Renal cortex interstitium (tissue), 11 donors: ENCODE data around the gene SATB2. TPM values are rescaled to one million over a fixed set of nuclear protein-coding genes. Genes with fewer than 3 reads are reported as not detected.

ENCODE experiments used
- DNase-seq, 11 donors: peaks; one replicate each; pipeline ENCODE4 v3.0.0-alpha.2; 2013; ENCODE audit warnings: low read depth in 9 of 11, low spot score in 4 of 11; ENCODE audit errors: extremely low read depth in 1 of 11
- polyA plus RNA-seq, 3 donors: library from polyadenylated mRNA; unstranded; fragments of 120-200 nt; gene quantifications; one replicate each; pipeline ENCODE4 v1.2.1, GENCODE V29; 2013; ENCODE audit not compliant: insufficient read length in 3 of 3

Gene SATB2
- polyA plus RNA-seq, 3 donors = 11.6 to 17.2 (median 16.4) TPM

DNA sequence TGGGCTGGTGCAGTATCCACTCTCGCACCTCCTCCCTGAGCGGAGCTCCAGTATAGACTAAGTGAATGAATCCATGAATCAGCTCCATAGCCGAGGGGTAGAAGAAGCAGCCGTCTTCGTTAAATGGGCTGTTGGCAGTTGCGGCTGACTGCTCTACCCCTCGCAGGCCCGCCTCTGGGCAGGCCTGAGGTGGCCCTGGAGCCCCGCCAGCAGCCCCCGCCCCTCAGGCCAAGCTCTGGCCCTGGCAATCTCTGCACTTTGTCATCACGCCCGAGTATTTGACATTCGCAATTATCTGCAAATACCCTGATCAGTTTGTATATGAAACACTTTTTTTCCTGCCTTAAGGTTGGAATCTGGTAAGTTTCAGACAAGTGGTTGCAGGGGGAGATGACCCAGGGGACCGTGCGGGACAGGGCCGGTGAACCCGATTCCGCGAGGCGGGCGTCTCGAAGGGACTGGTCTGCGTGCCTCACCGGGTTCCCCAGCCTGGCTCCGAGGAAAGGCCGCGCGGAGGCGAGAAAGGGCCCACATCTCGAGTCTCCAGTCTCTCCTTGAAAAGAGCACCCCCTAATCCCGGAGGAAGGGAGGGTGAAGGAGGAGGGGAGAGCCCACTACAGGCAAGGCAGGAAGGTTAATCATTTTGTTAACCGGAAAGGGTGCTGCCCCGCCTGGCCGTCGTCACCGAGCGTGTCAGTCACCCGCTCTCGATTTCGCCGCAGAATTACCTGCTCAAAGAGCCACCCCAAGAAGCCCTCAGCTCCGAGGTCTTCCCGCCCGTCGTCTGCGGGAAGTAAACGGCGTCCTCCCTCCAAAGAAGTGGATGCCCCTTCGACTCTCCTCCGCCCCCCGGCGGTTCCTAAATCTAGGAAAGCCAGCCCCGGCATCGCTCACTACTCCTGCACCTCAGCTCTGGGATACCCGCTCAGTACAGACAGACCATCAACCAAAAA lies 11.1 kb upstream of the SATB2 start:
- DNase-seq = no peak

DNA sequence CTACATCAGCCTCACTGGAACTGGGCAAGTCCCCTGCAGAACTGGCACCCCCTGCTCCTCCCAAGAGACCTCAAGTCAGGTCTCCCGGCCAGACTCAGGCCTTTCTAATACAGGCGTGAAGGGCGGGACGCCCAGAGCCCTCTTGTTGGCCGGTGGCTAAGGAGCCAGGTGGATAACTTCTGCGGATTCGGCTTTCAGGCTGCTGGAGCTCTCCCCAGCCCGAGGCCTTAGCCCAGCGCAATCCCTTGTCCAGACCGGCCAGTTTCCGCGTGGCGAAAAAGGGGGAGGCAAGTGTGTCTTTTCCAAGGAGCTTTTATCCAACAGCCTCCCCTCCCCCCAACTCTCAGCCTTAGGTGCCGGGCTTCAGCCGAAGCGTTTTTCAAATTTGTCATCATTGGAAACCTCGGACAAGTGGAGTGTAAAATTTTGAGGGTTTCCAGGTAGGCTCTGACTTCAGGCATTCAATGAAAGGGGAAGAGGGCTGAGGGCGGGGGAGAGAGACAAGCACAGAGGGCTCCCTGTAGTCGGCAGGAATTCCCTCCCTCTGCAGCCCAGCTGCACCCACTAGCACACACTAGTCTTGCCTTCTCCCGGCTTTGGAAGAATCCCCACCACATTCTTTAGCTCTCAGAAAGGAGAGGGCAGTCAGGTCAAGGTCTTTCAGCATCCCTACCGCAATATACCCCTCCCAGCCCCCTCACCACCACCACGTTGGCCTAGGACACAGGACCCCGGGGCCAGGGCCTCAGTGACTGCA lies 9.5 kb upstream of the SATB2 start:
- no peak for DNase-seq

DNA sequence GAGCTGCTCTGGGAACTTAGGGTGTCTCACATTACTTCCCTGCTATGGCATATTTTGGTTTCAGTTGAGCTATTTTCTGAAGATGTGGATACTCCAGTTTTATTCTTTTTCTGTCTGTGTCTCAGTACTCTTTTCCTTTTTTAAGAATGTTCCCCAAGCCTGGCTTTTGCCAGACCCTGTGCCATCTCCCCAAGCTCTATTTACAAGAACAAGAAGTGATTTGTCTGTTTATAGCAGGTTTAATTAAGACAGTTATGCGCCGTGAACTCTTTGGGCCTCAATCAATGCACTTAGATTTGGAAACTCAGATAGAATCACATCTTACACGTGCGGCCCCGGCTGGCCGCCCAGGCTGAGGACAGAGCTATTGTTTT lies 8.9 kb upstream of the SATB2 start:
- no peak for DNase-seq

DNA sequence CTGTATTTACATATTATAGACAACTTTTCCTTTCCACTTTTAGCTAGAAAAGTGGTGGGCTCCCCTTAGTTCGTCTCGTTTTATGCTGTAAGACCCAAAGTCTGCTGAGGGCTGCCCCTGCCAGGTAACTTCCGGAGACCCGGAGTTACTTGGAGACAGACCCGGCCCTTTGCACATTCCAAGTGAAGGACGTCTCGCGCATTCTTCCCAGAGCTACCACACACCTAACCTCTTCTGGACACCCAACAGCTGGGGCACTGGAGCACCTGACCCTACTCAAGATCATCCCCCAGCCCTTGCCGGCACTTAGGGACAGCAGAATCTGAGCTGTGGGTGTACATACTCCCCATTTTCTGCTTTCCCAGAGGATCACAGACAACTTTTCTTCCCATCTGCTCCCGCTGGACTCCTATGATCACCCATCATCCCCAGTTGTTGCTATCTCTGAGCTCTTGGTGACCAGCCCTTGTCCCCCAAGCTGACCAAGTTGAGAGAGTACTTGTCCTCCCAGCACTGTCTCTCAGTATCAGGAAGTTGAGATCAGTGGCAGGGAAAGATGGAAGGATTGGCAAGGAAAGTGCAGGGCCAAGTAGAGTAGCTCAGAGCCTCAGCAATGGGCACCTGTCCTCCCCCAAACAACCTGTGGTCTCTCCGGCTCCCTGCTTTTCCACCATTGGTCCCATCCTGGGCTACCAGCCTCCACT lies 8.4 kb upstream of the SATB2 start:
- no peak for DNase-seq

DNA sequence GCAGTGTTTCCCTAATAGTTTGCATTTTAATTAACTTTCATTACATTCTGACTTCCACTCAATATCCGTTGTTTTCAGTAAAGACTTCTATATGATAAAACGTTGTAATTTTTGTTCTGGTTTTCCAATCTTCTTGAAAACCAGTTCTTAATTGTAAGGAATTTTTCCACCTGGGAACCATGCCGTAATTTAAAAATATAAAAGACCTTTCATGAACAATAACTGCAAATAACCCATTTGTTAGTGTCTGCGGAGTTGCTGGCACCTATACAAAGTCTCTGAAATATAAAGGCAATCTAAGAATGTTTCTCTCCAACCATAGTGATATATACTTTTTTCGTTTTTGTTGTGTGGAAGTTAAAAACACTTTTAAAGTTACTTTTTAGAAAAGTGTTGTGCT lies 7.7 kb upstream of the SATB2 start:
- DNase-seq = no peak

DNA sequence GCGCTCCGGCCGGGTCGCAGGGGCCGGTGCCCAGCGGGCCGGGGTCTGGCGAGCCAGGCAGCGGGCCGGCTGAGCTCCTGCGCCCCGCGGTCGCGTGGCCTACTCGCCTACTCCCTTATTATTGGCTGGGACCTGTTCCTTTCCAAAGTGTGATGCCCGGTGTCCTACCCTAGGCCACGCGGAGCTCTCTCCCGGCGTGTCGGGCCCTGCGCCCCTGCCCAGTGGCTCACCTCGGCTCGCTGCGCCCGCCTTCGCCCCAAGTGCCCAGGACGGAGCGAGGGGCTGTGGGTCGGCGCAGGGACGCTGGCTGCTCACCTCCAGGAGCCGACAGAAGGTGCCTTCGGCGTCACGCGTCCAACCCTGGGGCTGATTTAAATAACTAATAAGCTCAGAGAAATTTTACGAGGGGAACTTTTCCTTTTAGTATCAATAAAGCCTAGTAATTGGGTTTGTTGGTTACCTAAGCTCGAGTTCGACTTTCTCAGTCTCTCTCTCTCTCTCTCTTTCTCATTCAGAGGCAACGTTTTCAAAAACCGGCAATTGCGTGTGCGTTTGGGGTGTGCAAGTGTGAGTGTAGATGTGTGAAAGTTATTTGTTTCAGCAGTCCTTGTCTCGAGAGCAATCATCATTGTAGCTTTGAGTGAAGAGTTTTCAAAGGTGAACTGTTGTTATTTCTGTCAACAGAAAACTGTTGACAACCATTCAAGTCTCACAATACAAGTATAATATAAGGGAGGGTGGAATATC lies 7.0 kb upstream of the SATB2 start:
- no peak for DNase-seq

DNA sequence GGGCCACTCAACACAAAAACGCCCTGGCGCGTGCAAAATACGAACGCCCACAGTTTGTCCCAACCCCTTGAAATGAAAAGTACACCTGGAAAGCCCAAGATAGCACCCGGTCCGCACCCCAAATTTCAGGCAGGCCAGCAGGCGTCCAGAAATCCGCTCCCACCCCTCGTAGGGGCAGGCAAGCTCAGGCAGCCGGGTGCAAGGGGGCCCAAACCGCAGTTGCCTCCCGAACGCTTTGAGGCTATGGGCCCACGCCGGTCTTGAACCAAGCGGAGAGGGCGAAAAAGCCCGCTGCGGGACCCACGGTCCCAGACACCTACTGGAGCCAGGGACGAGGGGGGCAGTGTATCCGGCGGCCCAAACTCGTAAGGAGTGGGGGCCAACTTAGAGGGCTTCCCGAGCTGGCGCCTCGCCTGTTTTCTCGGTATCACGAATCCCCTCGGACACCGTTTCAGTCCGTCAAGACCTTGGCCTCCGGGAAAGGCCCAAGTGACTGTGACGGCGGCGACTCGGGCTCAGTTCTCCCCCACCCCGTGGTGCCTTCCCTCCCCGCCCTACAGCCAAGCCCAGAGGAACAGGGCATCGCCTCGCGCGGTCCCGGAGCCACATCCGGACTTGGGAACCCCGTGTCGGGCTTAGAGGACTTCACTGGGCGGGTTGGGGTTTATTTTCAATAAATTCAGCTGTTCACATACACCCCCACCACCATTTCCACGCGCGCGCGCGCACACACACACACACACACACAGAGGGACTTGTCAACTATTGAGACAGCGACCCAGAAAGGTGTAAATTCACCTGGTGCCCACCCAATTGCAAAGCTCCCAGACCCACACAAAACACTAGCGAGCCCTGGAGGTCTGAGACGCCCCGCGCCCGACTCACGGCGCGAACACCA lies 6.2 kb upstream of the SATB2 start:
- no peak for DNase-seq

DNA sequence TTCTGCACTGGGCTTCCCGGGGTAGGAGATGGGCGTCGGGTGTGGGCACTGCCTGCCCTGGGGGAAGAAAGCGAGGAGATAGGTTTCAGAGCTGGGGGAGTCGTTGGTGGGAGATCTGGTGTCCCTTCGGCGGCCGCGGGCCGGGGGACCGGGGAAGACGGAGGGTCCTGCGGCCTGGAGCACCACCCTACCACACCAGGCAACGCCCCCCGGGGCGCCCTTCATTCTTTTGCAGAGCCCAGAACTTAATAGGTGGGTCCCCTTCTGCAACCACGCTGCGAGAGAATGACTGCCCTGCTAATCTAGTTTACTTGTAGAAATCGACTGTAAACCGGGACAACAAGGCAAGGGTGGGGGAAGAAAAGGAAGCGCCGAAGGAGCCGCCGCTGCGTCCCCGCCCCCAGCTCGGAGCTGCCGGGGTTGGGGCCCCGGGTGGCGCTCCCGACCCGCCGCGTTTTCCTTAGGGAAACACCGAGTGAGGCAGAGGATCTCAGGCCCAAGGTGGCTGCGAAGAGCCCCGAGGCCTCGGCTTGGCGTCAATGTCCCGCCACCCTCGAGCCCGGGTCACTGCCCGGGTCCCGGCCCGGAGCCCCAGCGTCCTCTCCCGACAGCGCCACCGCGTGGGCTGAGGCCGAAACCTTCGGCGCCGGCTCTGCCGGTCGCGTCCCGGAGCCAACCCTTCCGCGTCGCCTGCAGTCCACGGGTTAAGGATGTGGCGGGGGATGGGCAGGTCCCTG lies 5.4 kb upstream of the SATB2 start:
- no peak for DNase-seq

DNA sequence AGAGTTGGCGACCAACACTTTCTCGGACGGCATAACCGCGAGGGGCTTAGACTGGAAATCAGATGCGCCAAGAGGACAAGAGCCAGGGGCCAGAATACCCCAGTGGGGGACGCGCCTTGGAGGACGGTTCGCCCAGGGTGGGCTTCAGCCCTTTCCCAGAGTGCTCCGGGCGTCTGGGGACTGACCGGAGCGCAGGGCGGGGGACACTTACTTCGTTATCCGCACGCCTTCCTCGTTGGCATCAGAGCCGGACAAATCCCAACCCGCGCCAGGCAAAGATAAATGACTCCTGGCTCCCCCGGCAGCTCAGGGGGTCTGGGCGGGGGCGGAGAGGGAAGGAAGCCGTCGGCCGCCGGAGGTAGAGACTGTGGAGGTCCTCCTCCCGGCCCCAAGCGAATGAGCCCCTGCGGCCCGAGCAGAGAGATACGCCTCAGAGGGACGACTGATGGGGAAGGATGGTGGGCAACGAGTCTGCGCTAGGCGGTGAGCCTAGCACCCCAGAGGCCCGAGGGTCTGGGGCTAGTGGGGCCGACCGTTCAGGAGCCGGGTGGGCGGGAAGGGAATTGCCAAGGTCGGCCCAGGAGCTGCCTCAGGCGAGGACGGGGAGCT lies 4.7 kb upstream of the SATB2 start:
- DNase-seq = no peak

DNA sequence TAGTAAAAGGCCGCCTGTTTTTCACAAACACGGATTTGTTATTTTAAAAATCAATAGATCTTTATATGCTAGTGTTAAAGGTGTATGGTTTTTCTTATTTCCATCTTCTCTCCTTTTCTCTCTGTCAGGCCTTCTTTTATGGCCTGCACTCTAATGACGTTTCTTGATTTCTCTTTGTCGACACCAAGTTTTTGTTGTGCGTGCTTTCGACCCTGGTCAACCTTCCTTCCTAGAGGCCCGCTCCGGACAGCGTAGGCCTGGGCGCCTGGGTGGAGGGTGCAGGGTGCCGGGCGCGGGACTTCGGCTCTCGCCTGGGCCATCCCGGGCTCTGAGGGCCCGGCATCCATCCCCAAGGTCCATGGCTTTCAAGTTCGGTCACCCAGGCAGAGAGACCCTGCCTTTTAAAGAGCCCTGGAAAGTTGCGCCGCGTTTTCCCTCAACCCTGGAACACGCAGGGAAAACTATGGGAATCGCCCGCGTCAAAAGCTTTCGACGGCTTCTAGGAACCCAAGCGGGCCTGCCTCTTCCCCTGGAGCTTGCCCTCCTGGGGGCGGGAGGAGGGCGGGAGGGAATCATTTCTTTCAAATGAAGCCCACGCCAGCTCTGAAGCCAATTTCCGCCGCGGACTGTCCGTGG lies 4.1 kb upstream of the SATB2 start:
- no peak for DNase-seq

DNA sequence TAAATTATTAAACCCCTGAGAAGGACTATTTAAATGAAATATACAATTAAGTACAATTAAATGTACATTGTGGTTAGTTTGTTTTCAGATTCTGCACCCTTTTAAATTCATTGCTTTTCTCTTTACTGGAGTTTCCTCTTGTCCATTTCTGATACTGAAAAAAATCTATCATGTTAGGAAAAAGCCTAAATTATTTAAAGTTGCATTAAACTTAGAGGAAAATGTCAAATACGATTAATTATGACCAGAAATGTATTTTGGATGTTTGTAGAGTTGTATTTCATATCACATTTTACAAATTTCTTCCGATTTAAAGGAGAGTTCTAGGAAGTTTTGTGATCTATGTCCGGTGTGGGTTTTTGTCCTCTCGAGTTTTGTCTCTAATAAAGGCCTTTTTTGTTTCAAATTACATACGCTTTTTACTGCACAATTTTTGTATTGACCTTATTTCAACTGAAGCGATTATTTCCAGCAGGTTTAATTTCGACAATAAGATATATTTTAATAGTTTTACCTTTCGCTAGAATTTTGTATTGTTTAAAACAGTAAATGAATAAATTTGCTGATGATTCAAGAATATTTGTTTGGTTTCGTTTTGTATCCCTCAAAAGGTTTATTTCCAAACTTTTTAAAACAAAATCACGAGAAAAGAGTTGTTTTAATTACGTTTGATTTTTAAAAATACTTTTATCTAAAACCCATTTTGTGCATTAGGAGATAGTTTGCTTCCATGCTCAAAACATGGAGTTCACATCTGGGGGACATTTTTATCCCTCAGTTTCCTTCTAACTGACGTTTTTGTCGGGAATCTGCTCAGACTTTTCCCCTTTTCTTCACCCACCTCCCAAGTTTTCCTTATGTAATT lies 3.3 kb upstream of the SATB2 start:
- no peak for DNase-seq

DNA sequence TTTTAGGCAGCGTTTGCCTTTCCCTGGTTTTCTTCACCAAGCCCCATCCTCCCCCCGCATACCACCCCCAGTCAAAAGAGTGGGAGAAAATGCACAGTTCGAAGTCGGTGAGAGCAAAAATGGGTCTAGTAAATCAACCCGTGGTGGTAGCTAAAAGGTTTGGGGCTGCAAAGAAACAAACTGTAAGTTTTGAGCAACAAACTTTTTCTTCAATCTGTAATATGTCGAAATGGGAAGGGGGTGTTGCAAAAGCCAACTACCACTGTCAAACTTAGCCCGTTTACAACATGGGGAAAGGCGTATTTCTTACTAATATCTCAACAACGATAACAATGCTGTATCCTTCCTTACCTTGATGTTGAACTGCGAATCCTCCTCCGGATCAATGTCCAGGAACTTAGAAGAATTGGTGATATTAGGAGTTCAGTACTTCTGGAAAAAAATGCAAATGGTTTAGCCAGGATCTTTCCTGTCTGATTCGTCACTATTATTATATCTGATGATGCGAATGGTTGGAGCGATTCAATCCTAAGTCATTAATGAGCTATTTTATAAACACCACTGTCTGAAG lies 2.4 kb upstream of the SATB2 start:
- no peak for DNase-seq

DNA sequence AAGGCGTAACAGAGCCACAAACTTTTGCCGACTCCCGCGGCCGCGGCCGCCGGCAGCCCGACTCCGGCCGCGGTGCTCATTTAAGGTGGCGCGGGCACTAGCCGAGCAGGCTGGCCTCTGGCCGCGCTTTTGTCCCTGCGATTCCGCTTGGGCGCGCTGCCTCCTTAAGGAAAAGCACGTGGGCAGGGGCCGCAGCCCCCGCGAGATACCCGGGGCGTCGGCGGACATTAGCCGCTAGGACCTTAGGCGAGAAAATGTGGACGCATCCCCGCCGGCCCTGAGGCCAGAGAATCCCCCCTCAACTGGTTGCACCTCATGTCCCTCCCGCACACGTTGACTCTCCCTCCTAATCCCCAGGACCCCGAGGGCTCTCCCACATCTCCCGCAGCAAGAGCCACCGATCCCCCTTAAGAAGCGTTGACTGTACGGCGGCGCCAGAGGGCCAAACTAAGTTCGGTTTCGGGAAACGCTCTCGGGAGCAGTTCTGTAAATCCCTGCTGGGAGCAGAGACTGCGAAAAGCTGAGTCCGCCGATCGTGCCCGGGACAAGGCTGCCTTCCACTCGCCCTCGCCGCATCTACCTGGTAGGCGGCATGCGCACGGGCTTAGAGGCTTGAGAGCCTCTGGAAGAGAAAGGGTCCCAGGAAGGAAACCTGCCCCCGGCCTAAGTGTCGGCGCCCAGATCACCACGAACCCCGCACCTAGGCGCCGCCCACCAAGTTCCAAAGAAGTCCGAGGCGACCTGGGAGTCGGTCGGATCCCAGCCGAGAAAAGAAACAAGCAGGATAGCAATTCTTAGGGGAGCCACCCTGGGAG lies 1.8 kb upstream of the SATB2 start:
- peak; percentile 86 to 95 (median 91) for DNase-seq

DNA sequence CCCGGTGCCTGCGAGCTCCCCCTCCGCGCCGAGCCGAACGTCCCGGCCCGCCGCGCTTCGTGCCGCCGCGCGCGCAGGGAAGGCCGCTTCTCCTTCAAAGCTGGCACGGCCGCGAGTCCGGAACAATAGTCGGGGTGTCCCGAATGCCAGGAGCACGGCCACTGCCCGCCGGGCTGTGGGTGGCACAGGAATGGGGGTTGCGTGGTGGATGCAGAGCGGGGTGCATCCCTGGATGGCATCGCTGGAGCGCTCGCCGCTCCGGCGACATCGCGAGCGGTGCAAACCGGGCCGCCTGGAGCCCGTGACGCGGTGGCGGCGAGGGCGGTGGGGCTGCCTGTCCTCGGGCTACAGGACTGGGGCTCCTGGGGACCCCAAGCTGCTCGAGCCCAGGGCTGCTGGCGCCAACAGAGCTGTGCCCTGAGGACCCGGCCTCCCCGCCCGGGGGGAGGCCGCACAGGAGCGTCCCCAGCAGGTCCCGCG lies 1.1 kb upstream of the SATB2 start:
- no peak for DNase-seq
